PC-9 (cell line): ENCODE results near the gene FAIM. TPM values are rescaled to one million over a fixed set of nuclear protein-coding genes. Genes with fewer than 3 reads are reported as not detected.
"Not testable (repeated sequence)": the region's sequence is repeated elsewhere in the genome, so short reads cannot be mapped to it uniquely, and the experiment has no call there.

ENCODE experiments used
- BruUV-seq: library from RNA; stranded (reverse); fragments of 400-500 nt; replicated peaks from 2 replicates; lab custom pipeline; 2021; lab: Mats Ljungman, UMichigan
- CTCF ChIA-PET: fragments of 300-600 bp; sonication (Branson Sonifier 250); formaldehyde crosslinking; loops from one replicate; lab custom pipeline; 2022; ENCODE audit warnings: antibody characterized with exemption; lab: Charles Lee
- POLR2A ChIA-PET: fragments of 300-600 bp; sonication (Branson Sonifier 250); formaldehyde crosslinking; loops from one replicate; lab custom pipeline; 2022; ENCODE audit warnings: antibody characterized with exemption; ENCODE audit not compliant: unreplicated experiment; lab: Charles Lee
- DNase-seq, 2 experiments: peaks; one replicate each; pipeline versions ENCODE4 v3.0.0 to v3.0.0-alpha.2; 2015 to 2022; ENCODE audit warnings: mixed read lengths in 1 of 2
- H2AFZ ChIP-seq: fragments of 200-600 bp; sonication (generic); 2 replicates; pipeline ENCODE4 v1.8.1; 2017; ENCODE audit warnings: antibody characterized with exemption
- H3F3A ChIP-seq: fragments of 200-600 bp; sonication (generic); 2 replicates; pipeline ENCODE4 v1.8.1; 2017; ENCODE audit warnings: antibody characterized with exemption, mild to moderate bottlenecking, low read depth; ENCODE audit not compliant: insufficient read depth
- H3K27ac ChIP-seq: fragments of 200-600 bp; sonication (generic); 2 replicates; pipeline ENCODE4 v1.6.1; 2016; ENCODE audit warnings: mixed run types
- H3K27me3 ChIP-seq: fragments of 200-600 bp; sonication (generic); 2 replicates; pipeline ENCODE4 v1.6.1; 2016; ENCODE audit warnings: low read depth, mixed run types; ENCODE audit not compliant: insufficient read depth
- H3K36me3 ChIP-seq: fragments of 200-600 bp; sonication (generic); 2 replicates; pipeline ENCODE4 v1.6.1; 2016; ENCODE audit warnings: low read depth, mixed run types
- H3K4me1 ChIP-seq: fragments of 200-600 bp; sonication (generic); replicated peaks from 2 replicates; pipeline ENCODE4 v1.6.1; 2016; ENCODE audit warnings: mixed run types; ENCODE audit not compliant: insufficient read depth
- H3K4me2 ChIP-seq: fragments of 200-600 bp; sonication (generic); 2 replicates; pipeline ENCODE4 v1.6.1; 2017; ENCODE audit warnings: mixed run types
- H3K4me3 ChIP-seq: fragments of 200-600 bp; sonication (generic); 2 replicates; pipeline ENCODE4 v1.6.1; 2016; ENCODE audit warnings: mixed run types
- H3K79me2 ChIP-seq: fragments of 200-600 bp; sonication (generic); 2 replicates; pipeline ENCODE4 v1.6.1; 2017; ENCODE audit warnings: low read depth, mixed run types
- H3K9me2 ChIP-seq: fragments of 200-600 bp; sonication (generic); 2 replicates; pipeline ENCODE4 v1.8.1; 2017; ENCODE audit warnings: mild to moderate bottlenecking; ENCODE audit not compliant: insufficient read depth
- H3K9me3 ChIP-seq: fragments of 200-600 bp; sonication (generic); 2 replicates; pipeline ENCODE4 v1.8.1; 2016; ENCODE audit warnings: low read depth; ENCODE audit not compliant: insufficient read depth
- H4K20me1 ChIP-seq: fragments of 200-600 bp; sonication (generic); 2 replicates; pipeline ENCODE4 v1.8.1; 2017; ENCODE audit not compliant: insufficient read depth
- CTCF ChIP-seq: fragments of 200-600 bp; sonication (generic); conservative IDR thresholded peaks from 2 replicates; pipeline ENCODE4 v1.6.1; 2017; ENCODE audit warnings: mixed run types, antibody characterized with exemption, mild to moderate bottlenecking, moderate library complexity
- EZH2 ChIP-seq: fragments of 200-600 bp; sonication (generic); IDR thresholded peaks from 2 replicates; pipeline ENCODE4 v1.8.0; 2017; ENCODE audit warnings: antibody characterized with exemption, low read depth
- intact Hi-C: fragments of 100-400 bp; cut with micrococcal nuclease; formaldehyde crosslinking; loops from one replicate; pipeline ENCODE4 v1.10.0; 2022; ENCODE audit not compliant: unreplicated experiment
- total RNA-seq: library from RNA; stranded (reverse); gene quantifications from 2 replicates; pipeline ENCODE4 v1.2.3, GENCODE V29; 2021

FAIM gene
- total RNA-seq, 1 experiment from 2014 or later, result 17.7 TPM

GRCh38 chr3:138600100-138600745 is 8.3 kb upstream of the FAIM start:
- Histone ChIP-seq H3K36me3 (no peaks in the 10 kb centered on the region), H3K79me2 (no peaks in the 10 kb centered on the region), H3K9me3 (peaks cover 13% of the 10 kb centered on the region; the same call in 1 of the 2 replicates), H2AFZ (no peak overlapping the region), H4K20me1 (no peaks in the 10 kb centered on the region), H3K4me3 (no peak overlapping the region), H3F3A (no peaks in the 10 kb centered on the region), H3K9me2 (no peaks in the 10 kb centered on the region), H3K27ac (no peak overlapping the region), H3K27me3 (no peaks in the 10 kb centered on the region), H3K4me1 (no peaks in the 10 kb centered on the region), H3K4me2 (no peak overlapping the region)
- no peak for DNase-seq
- intact Hi-C loops, result no loop called here
- ChIA-PET POLR2A (interaction anchor here (0.6 kb wide), 1 partner anchor 36 kb away, joined by 16 read pairs; no protein-coding TSS in a partner anchor), CTCF (no interaction called here)
- TF ChIP-seq EZH2 (no peak), CTCF (no peak)
- no TSS peak for BruUV-seq

GRCh38 chr3:138601661-138602060 is 6.9 kb upstream of the FAIM start:
- peaks cover 13% of the 10 kb centered on the region; the same call in 1 of the 2 replicates for H3K9me3 ChIP-seq
- DNase-seq, CTCF ChIA-PET, H3K79me2 ChIP-seq, H3K4me3 ChIP-seq, H3K27me3 ChIP-seq, intact Hi-C loops, POLR2A ChIA-PET, H3K4me1 ChIP-seq, H3K27ac ChIP-seq, H3K36me3 ChIP-seq, H4K20me1 ChIP-seq, H3F3A ChIP-seq, H2AFZ ChIP-seq, BruUV-seq, H3K4me2 ChIP-seq, H3K9me2 ChIP-seq: not testable (repeated sequence)

- H3K9me3 ChIP-seq, H3K9me2 ChIP-seq, H3K4me3 ChIP-seq, H3K27me3 ChIP-seq, H3K36me3 ChIP-seq, DNase-seq, H3F3A ChIP-seq, H3K79me2 ChIP-seq, H3K4me2 ChIP-seq, H4K20me1 ChIP-seq, H2AFZ ChIP-seq, H3K4me1 ChIP-seq, intact Hi-C loops, H3K27ac ChIP-seq, BruUV-seq: not testable (repeated sequence)
- CTCF ChIA-PET, result interaction anchor here (0.7 kb wide), 1 partner anchor 205 kb away, joined by 3 read pairs; no protein-coding TSS in a partner anchor
- POLR2A ChIA-PET, result interaction anchor here (0.6 kb wide), 1 partner anchor 95 kb away, joined by 10 read pairs; no protein-coding TSS in a partner anchor
Observed at GRCh38 chr3:138604106-138604595, 4.4 kb upstream of the FAIM start.

- Histone ChIP-seq H3F3A (peaks cover 20% of the 10 kb centered on the region; the same call in 1 of the 2 replicates), H3K36me3 (no peaks in the 10 kb centered on the region), H3K27me3 (no peaks in the 10 kb centered on the region), H3K4me3 (peak overlapping the region; percentile 85; the same call in 1 of the 2 replicates), H4K20me1 (no peaks in the 10 kb centered on the region), H3K9me3 (no peaks in the 10 kb centered on the region), H3K79me2 (peaks cover 14% of the 10 kb centered on the region), H3K4me2 (peak overlapping the region; percentile 81), H3K9me2 (no peaks in the 10 kb centered on the region), H3K4me1 (peaks cover 14% of the 10 kb centered on the region; the same call in 1 of the 2 replicates), H2AFZ (no peak overlapping the region), H3K27ac (no peak overlapping the region)
- POLR2A ChIA-PET, result no interaction called here
- TF ChIP-seq CTCF, result no peak
- no peak for DNase-seq
- CTCF ChIA-PET, result interaction anchor here (1.1 kb wide), 1 partner anchor 16 kb away, joined by 3 read pairs; the partner anchor contains the start of gene CEP70
- TSS peak; percentile 69 for BruUV-seq
- intact Hi-C loops, result no loop called here
Observed at GRCh38 chr3:138609898-138610266, 1.3 kb downstream of the FAIM start.
